Choroid plexus epithelial cell (primary cell): ENCODE results near the gene OSBPL8.
"Not testable (repeated sequence)": the region's sequence is repeated elsewhere in the genome, so short reads cannot be mapped to it uniquely, and the experiment has no call there.

Experiments
- DNase-seq: peaks from one replicate; pipeline ENCODE4 v3.0.0-alpha.2; 2010; ENCODE audit warnings: low read depth
- H3K4me3 ChIP-seq: 2 replicates; pipeline ENCODE4 v1.5.1; 2011; ENCODE audit warnings: low read depth, mild to moderate bottlenecking, control low read depth, low read length, moderate library complexity
- TF ChIP-seq, protein P1 (sequence below): conservative IDR thresholded peaks from 2 replicates; pipeline ENCODE4 v1.5.1; 2011; ENCODE audit warnings: low read depth, mild to moderate bottlenecking, control low read depth, inconsistent platforms, low read length, moderate library complexity

OSBPL8 gene

DNA sequence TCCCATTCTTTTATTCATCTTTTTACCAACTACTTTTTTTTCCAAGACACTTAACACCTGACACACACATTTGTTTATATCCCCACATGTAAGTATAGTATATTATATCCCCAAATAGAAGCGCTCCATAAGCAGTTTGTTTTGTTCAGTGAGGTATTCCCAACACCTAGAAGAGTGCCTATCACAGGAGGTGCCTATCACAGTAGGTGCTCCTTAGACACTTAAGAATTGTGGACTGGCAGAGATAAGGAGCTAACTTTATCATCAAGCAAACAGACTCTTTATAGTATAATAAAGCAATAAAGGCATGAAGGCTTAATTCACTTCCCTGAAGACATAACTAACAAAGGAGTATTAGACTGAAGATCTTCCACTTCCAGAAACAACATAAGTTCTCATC is 29.1 kb downstream of the OSBPL8 start:
- TF ChIP-seq, protein P1, sequence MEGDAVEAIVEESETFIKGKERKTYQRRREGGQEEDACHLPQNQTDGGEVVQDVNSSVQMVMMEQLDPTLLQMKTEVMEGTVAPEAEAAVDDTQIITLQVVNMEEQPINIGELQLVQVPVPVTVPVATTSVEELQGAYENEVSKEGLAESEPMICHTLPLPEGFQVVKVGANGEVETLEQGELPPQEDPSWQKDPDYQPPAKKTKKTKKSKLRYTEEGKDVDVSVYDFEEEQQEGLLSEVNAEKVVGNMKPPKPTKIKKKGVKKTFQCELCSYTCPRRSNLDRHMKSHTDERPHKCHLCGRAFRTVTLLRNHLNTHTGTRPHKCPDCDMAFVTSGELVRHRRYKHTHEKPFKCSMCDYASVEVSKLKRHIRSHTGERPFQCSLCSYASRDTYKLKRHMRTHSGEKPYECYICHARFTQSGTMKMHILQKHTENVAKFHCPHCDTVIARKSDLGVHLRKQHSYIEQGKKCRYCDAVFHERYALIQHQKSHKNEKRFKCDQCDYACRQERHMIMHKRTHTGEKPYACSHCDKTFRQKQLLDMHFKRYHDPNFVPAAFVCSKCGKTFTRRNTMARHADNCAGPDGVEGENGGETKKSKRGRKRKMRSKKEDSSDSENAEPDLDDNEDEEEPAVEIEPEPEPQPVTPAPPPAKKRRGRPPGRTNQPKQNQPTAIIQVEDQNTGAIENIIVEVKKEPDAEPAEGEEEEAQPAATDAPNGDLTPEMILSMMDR: no peak
- DNase-seq: no peak
- H3K4me3 ChIP-seq: no peak overlapping the region

DNA sequence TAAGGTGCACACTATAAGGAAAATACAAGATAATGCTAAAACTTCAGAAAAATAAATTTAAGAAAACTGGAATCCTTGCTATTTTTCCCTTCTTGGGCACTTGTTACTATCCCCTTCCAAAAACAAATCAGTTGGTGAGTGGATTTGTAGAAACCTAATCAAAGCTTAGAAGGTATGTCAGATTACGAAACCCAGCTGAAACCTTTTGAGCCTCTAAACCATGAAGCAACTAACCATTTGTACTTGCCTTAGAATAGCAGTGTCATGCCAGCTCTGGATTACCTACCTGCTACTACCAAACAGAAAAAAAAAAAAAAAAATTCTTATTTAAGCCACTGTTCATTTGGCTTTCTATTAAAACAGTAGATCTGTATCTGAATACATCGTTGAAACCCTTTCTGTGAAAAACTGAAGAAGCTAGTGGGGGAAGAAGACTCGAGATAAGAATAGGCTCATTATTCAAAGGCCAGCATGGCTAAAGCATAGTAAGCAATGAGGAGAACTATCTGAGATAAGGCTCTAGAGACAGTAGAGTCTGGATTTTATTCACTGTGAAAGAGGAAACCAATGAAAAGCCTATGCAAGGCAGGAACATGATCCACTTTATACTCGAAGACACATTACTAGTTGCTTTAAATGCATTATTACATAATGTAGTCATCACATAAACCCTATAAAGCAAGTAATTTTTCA is 30.2 kb downstream of the OSBPL8 start:
- no peak for DNase-seq
- H3K4me3 ChIP-seq: no peak overlapping the region
- TF ChIP-seq, protein P1: no peak

DNA sequence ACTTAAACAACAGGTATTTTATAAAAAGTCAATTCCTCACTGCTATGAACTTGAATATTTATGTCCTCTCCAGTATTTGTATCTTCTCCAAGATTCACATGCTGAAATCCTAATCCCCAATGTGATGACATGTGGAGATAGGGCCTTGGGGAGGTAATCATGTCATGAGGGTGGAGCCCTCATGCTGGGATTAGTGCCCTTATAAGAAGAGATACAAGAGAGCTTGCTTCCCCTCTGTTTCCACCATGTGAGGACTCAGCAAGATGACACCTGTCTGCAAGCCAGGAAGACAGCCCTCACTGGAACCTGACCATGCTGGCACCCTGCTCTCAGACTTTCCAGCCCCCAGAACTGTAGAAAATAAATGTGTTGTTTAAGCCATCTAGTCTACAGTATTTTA is 36.2 kb downstream of the OSBPL8 start:
- H3K4me3 ChIP-seq: no peak overlapping the region
- no peak for DNase-seq
- TF ChIP-seq, protein P1: no peak

DNA sequence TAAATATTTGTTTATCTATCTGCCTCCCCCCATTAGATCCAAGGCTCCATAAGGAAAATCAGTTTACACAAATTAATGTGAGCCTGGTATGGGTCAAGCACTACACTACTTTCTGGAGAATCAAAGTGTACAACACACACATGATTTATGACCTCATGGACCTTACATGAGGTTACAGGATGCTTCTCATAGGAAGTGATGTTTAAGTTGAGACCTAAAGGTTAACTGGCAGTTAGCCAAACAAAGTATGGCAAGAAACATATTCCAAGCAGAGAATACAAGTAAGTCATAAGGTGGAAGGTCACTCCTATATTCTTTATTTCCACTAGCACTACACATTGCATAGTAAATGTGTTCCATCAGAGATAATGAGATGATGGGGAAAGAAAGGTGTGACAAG is 39.2 kb downstream of the OSBPL8 start:
- TF ChIP-seq, protein P1: no peak
- peak; percentile 25 for DNase-seq
- no peak overlapping the region for H3K4me3 ChIP-seq

DNA sequence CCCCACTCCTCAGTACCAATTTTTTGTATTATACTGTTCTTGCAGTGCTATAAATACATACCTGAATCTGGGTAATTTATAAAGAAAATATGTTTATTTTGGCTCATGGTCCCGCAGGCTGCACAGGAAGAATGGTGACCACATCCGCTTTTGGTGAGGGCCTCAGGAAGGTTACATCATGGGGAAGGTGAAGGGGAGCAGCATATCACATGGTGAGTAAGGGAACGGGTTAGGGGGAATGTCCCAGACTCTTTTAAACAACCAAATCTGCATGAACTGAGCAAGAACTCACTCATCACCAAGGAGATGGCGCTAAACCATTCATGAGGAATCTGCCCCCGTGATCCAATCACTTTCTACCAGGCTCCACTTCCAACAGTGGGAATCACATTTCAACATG is 40.0 kb downstream of the OSBPL8 start:
- DNase-seq: peak; percentile 91
- TF ChIP-seq, protein P1: no peak
- H3K4me3 ChIP-seq: no peak overlapping the region

DNA sequence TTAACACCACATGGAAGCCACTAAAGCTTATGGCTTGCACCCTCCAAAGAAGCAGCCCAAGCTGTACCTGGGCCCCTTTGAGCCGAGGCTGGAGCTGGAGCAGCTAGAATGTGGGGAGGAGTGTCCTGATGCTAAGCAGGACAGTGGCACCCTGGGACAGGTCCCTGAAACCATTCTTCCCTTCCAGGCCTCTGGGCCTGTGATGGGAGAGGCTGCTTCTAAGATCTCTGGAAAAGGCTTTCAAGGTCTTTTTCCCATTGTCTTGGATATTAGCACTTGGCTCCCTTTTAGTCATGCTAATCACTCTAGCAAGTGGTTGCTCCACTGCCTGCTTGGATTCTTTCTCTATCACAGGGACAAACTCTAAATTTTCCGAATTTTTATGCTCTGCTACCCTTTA is 40.9 kb downstream of the OSBPL8 start:
- no peak for DNase-seq
- TF ChIP-seq, protein P1: no peak
- no peak overlapping the region for H3K4me3 ChIP-seq

DNA sequence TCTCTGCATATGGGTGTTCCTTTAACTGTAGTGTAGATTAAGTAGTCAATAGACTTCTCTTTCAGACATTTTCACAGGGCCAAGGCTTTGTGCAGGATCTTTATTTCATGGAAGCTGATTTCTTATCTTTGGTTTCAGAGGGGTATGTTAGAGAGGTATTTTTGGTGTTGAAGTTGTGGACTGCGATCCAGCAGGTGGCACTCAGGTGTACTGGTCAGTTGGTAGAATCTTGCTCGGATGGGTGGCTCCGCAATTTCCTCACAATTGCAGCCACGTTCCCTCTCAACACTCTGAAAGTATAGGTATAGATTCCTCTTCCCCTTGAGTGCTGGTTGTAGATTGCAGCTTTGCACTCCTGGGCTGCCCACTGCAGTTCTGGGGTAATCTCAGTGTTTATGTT is 44.3 kb downstream of the OSBPL8 start:
- no peak for DNase-seq
- H3K4me3 ChIP-seq: no peak overlapping the region
- TF ChIP-seq, protein P1: no peak

DNA sequence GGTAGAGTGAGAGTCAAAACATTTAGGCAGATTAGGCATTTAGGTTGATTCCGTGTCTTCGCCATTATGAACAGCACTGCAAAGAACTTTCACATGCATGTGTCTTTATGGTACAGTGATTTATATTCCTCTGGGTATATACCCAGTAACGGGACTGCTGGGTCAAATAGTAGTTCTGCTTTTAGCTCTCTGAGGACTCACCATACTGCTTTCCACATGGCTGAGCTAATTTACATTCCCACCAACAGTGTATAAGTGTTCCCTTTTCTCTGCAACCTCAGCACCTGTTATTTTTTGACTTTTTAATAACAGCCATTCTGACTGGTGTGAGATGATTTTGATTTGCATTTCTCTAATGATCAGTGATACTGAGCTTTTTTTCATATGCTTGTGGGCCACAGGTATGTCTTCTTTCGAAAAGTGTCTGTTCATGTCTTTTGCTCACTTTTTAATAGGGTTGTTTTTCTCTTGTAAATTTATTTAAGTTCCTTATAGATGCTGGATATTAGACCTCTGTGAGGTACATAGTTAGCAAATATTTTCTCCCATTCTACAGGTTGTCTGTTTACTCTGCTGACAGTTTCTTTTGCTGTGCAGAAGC is 48.4 kb downstream of the OSBPL8 start:
- not testable (repeated sequence) for DNase-seq, H3K4me3 ChIP-seq
